ENCODE data around the gene GPC5. TPM values are rescaled to one million over a fixed set of nuclear protein-coding genes. Genes with fewer than 3 reads are reported as not detected.

Gene GPC5
- total and polyA plus RNA-seq, 2 of the 13 experiments (the other 11 are each of a cell fraction or from before 2014, with no cell fraction given): 0.02 to 0.07 TPM

- no peaks in the 10 kb centered on the region for H3K4me1 ChIP-seq (ENCODE audit: insufficient read depth, low read length)
- no peaks in the 10 kb centered on the region for H3K9me3 ChIP-seq (ENCODE audit: low read length)
- WGBS (ENCODE audit: low lambda C conversion rate): 0% methylated on average over 1 of the region's 1 CpG
- POLR2A ChIA-PET: no interaction called here
- CTCF ChIA-PET (ENCODE audit: low intra/inter-chr PET ratio, low total read pairs): no interaction called here
- no peak overlapping the region for H3K4me3 ChIP-seq (replicated peaks in 1 of 3; ENCODE audit: insufficient read depth in 1 of 3, low read depth in 2 of 3, low read length in 3 of 3)
- DNase-seq (ENCODE audit: low spot score) (no peak), ATAC-seq (no peak), FAIRE-seq (no peak)
- intact Hi-C loops (cut with micrococcal nuclease; ENCODE audit: unreplicated experiment) (no loop called here), in situ Hi-C loops (cut with HindIII; ENCODE audit: extremely low pct_ligation_motif_present, low pct_unique_long_range_greater_than_20kb) (no loop called here)
- H3K36me3 ChIP-seq (replicated peaks in 1 of 2; ENCODE audit: control insufficient read depth in 1 of 2, insufficient read depth in 2 of 2, low read length in 2 of 2): no peaks in the 10 kb centered on the region
- no TSS peak for BruUV-seq (replicated peaks)
- no peaks in the 10 kb centered on the region for H3K79me2 ChIP-seq (ENCODE audit: insufficient read depth, low read length)
- H3K27me3 ChIP-seq (ENCODE audit: control insufficient read depth in 1 of 2, insufficient read depth in 2 of 2, low read length in 2 of 2): no peaks in the 10 kb centered on the region
- no peaks in the 10 kb centered on the region for H4K20me1 ChIP-seq (ENCODE audit: insufficient read depth, low read length)
- H3K9ac ChIP-seq (ENCODE audit: insufficient read depth, low read depth, low read length): no peak overlapping the region
- no peak for TF ChIP-seq ZNF605 (CRISPR knock-in tag; IDR thresholded peaks at IDR 0.05)
- TF ChIP-seq MATR3 (CRISPR knock-in tag; IDR thresholded peaks at IDR 0.05): no peak
- TF ChIP-seq ZNF777 (CRISPR knock-in tag; IDR thresholded peaks at IDR 0.05): no peak
- TF ChIP-seq ZNF614 (CRISPR knock-in tag; IDR thresholded peaks at IDR 0.05; ENCODE audit: borderline replicate concordance): no peak
- TF ChIP-seq ZNF724P (CRISPR knock-in tag; IDR thresholded peaks at IDR 0.05; ENCODE audit: borderline replicate concordance): no peak
- no peak for TF ChIP-seq PAXIP1 (CRISPR knock-in tag; conservative IDR thresholded peaks at IDR 0.05)
- TF ChIP-seq ZNF749 (CRISPR knock-in tag; IDR thresholded peaks at IDR 0.05; ENCODE audit: borderline replicate concordance): no peak
- TF ChIP-seq ATF4 (CRISPR knock-in tag; IDR thresholded peaks at IDR 0.05): no peak
- no peak for TF ChIP-seq ZSCAN22 (CRISPR knock-in tag; IDR thresholded peaks at IDR 0.05)
- TF ChIP-seq PHF21A (CRISPR knock-in tag; IDR thresholded peaks at IDR 0.05): no peak
- TF ChIP-seq TEAD3 (CRISPR knock-in tag; optimal IDR thresholded peaks at IDR 0.05; ENCODE audit: borderline replicate concordance): no peak
- no peak for TF ChIP-seq SMAD3 (CRISPR knock-in tag; IDR thresholded peaks at IDR 0.05)
- TF ChIP-seq ZNF337 (CRISPR knock-in tag; IDR thresholded peaks at IDR 0.05; ENCODE audit: borderline replicate concordance, low read depth): no peak
- no peak overlapping the region for H3K4me2 ChIP-seq (ENCODE audit: low read depth, low read length)
- no peak overlapping the region for H3K27ac ChIP-seq (ENCODE audit: extremely low read length, insufficient read depth, low read length)
- H2AFZ ChIP-seq (ENCODE audit: low read length): no peak overlapping the region
Observed at GRCh38 chr13:91904597-91904996, 506.2 kb downstream of the GPC5 start.

Data from HepG2 (cell line).